K562 (cell line): ENCODE measurements around the gene GAB1. TPM values are rescaled to one million over a fixed set of nuclear protein-coding genes. Genes with fewer than 3 reads are reported as not detected.

Experiments
- ATAC-seq: fragments of 200-7000 bp; cut with Tn5 transposase; 3 replicates; pipeline ENCODE4 v1.9.1; 2020; ENCODE audit warnings: moderate library complexity
- BruUV-seq: library from RNA; stranded (reverse); fragments of 400-500 nt; replicated peaks from 2 replicates; lab custom pipeline; 2021; lab: Mats Ljungman, UMichigan
- CTCF ChIA-PET: fragments of 300-600 bp; formaldehyde crosslinking; extraction: SDS; loops from one replicate; lab custom pipeline; 2021; ENCODE audit warnings: low intra/inter-chr PET ratio; lab: Yijun Ruan, JAX
- POLR2A ChIA-PET: fragments of 300-600, 350-650 bp; sonication (Branson Sonifier 250); formaldehyde crosslinking; extraction: SDS; loops from one replicate; lab custom pipeline; 2021; ENCODE audit warnings: antibody characterized with exemption, inconsistent platforms; lab: Yijun Ruan, JAX
- DNase-seq, 4 experiments: peaks; one replicate each; pipeline versions ENCODE4 v3.0.0 to v3.0.0-alpha.2; 2011 to 2018; ENCODE audit warnings: low spot score in 3 of 4, mixed read lengths in 3 of 4; ENCODE audit errors: extremely low read depth in 1 of 4
- FAIRE-seq: peaks from 2 replicates; lab custom pipeline; 2011; peaks lifted over from hg19 to GRCh38; lab: Jason Lieb, UNC
- H2AFZ ChIP-seq: 2 replicates; pipeline ENCODE4 v1.6.0; 2011; ENCODE audit warnings: low read depth, low read length, control low read depth, inconsistent platforms
- H3K27ac ChIP-seq: fragments of 200-600 bp; 3 replicates; pipeline ENCODE4 v1.8.0; 2011; ENCODE audit warnings: low read depth, mild to moderate bottlenecking, control low read depth, inconsistent platforms, low read length, moderate library complexity, mixed read lengths; ENCODE audit errors: extremely low read depth
- H3K27me3 ChIP-seq, 2 experiments: fragments of 300-600 bp in 1 of 2; 2 replicates in 1 of 2; 3 replicates in 1 of 2; pipeline versions ENCODE4 v1.6.0 to v1.8.0; 2011; ENCODE audit warnings: inconsistent platforms in 2 of 2, low read length in 2 of 2, mild to moderate bottlenecking in 1 of 2, mixed read lengths in 1 of 2, moderate library complexity in 1 of 2; ENCODE audit not compliant: control insufficient read depth in 2 of 2, insufficient read depth in 2 of 2
- H3K36me3 ChIP-seq: fragments of 300-600 bp; 3 replicates; pipeline ENCODE4 v1.8.0; 2011; ENCODE audit warnings: mild to moderate bottlenecking, low read length, inconsistent platforms; ENCODE audit not compliant: control insufficient read depth, insufficient read depth
- H3K4me1 ChIP-seq, 2 experiments: fragments of 200-600 bp in 1 of 2; replicated peaks in 1 of 2; 2 replicates in 1 of 2; 3 replicates in 1 of 2; pipeline versions ENCODE4 v1.5.1 to v1.8.0; 2011; ENCODE audit warnings: inconsistent platforms in 2 of 2, low read length in 2 of 2, mild to moderate bottlenecking in 1 of 2, mixed read lengths in 1 of 2, moderate library complexity in 1 of 2; ENCODE audit not compliant: control insufficient read depth in 2 of 2, insufficient read depth in 2 of 2
- H3K4me2 ChIP-seq: 2 replicates; pipeline ENCODE4 v1.6.1; 2011; ENCODE audit warnings: low read length, control low read depth, inconsistent platforms, mixed read lengths; ENCODE audit not compliant: insufficient read depth
- H3K4me3 ChIP-seq: fragments of 200-600 bp; sonication (generic), shearing (Covaris generic); 2 replicates; pipeline ENCODE4 v1.5.1; 2016; ENCODE audit warnings: control low read depth, inconsistent platforms
- H3K79me2 ChIP-seq: fragments of 200-600 bp; 3 replicates; pipeline ENCODE4 v1.8.0; 2011; ENCODE audit warnings: low read length, inconsistent platforms; ENCODE audit not compliant: control insufficient read depth, insufficient read depth
- H3K9ac ChIP-seq, 2 experiments: 2 replicates each; pipeline versions ENCODE4 v1.6.0 to v1.6.1; 2011; ENCODE audit warnings: low read depth in 2 of 2, low read length in 2 of 2, control low read depth in 1 of 2, inconsistent platforms in 1 of 2, mild to moderate bottlenecking in 1 of 2, mixed read lengths in 1 of 2; ENCODE audit not compliant: insufficient read depth in 1 of 2
- H3K9me1 ChIP-seq: one replicate; pipeline ENCODE4 v1.6.0; 2011; ENCODE audit warnings: inconsistent platforms, mild to moderate bottlenecking, low read length, moderate library complexity; ENCODE audit not compliant: control insufficient read depth, insufficient read depth
- H3K9me3 ChIP-seq: replicated peaks from 2 replicates; pipeline ENCODE4 v1.5.1; 2011; ENCODE audit warnings: low read depth, low read length, inconsistent platforms; ENCODE audit not compliant: control insufficient read depth, insufficient read depth
- H4K20me1 ChIP-seq: replicated peaks from 2 replicates; pipeline ENCODE4 v1.6.1; 2011; ENCODE audit warnings: low read length, inconsistent platforms, mixed read lengths; ENCODE audit not compliant: control insufficient read depth, insufficient read depth
- KHSRP ChIP-seq: fragments of 450-650 bp; IDR thresholded peaks from 2 replicates; pipeline ENCODE4 v1.6.1; 2017
- MBD2 ChIP-seq: sonication (generic); IDR thresholded peaks from 2 replicates; pipeline ENCODE4 v1.6.1; 2016; ENCODE audit warnings: low read depth, borderline replicate concordance
- NBN ChIP-seq: fragments of 450-650 bp; IDR thresholded peaks from 2 replicates; pipeline ENCODE4 v1.6.1; 2016; ENCODE audit warnings: low read depth, mild to moderate bottlenecking
- NCOA1 ChIP-seq: fragments of 450-650 bp; IDR thresholded peaks from 2 replicates; pipeline ENCODE4 v1.6.1; 2016; ENCODE audit warnings: low read depth
- NFRKB ChIP-seq: fragments of 450-650 bp; IDR thresholded peaks from 2 replicates; pipeline ENCODE4 v1.6.1; 2016; ENCODE audit warnings: low read depth
- PATZ1 ChIP-seq: fragments of 250-450 bp; sonication (Bioruptor Pico); IDR thresholded peaks from 2 replicates; pipeline ENCODE4 v1.5.0; 2020; ENCODE audit warnings: mild to moderate bottlenecking, borderline replicate concordance
- PCBP2 ChIP-seq: fragments of 200-400 bp; formaldehyde crosslinking; IDR thresholded peaks from 2 replicates; pipeline ENCODE4 v1.6.1; 2018; ENCODE audit warnings: low read length, low read depth, mild to moderate bottlenecking, moderate library complexity; ENCODE audit not compliant: poor library complexity, severe bottlenecking
- PHF20 ChIP-seq: fragments of 450-650 bp; IDR thresholded peaks from 2 replicates; pipeline ENCODE4 v1.6.1; 2018; ENCODE audit not compliant: partially characterized antibody
- SIN3B ChIP-seq: fragments of 450-650 bp; IDR thresholded peaks from 2 replicates; pipeline ENCODE4 v1.6.1; 2017; ENCODE audit warnings: low read depth, mild to moderate bottlenecking, moderate library complexity
- SMAD2 ChIP-seq: fragments of 150-350 bp; IDR thresholded peaks from 2 replicates; pipeline ENCODE4 v1.6.1; 2014; ENCODE audit warnings: low read depth, mild to moderate bottlenecking, low read length
- SNIP1 ChIP-seq: fragments of 450-650 bp; IDR thresholded peaks from 2 replicates; pipeline ENCODE4 v1.7.1; 2017; ENCODE audit warnings: low read depth, mild to moderate bottlenecking
- STAT5A ChIP-seq: IDR thresholded peaks from 2 replicates; pipeline ENCODE4 v1.6.1; 2012; ENCODE audit warnings: low read length, inconsistent platforms, borderline replicate concordance
- U2AF1 ChIP-seq: fragments of 200-400 bp; formaldehyde crosslinking; optimal IDR thresholded peaks from 2 replicates; pipeline ENCODE3; 2017; ENCODE audit warnings: mild to moderate bottlenecking, low read depth, low read length, moderate library complexity
- UBTF ChIP-seq, 2 experiments: IDR thresholded peaks; 2 replicates each; pipeline ENCODE4 v1.6.1; 2012; ENCODE audit warnings: improper control_type of control experiment in 2 of 2, low read depth in 2 of 2, low read length in 2 of 2, borderline replicate concordance in 1 of 2
- ZNF24 ChIP-seq: fragments of 450-650 bp; IDR thresholded peaks from 2 replicates; pipeline ENCODE4 v1.6.1; 2016
- ZNF408 ChIP-seq: fragments of 250-450 bp; sonication (Bioruptor Pico); IDR thresholded peaks from 2 replicates; pipeline ENCODE4 v1.4.0; 2020; ENCODE audit warnings: low read depth, mild to moderate bottlenecking, moderate library complexity
- ZNF586 ChIP-seq: fragments of 450-650 bp; formaldehyde crosslinking; conservative IDR thresholded peaks from 2 replicates; pipeline ENCODE4 v1.4.0; 2020; ENCODE audit warnings: mild to moderate bottlenecking, moderate library complexity
- ZNF780A ChIP-seq: fragments of 250-450 bp; sonication (Bioruptor Pico); IDR thresholded peaks from 2 replicates; pipeline ENCODE4 v1.5.0; 2021; ENCODE audit warnings: mild to moderate bottlenecking
- WGBS: fragments of 100-300 bp; shearing (Covaris generic); methylation state at CpG from one replicate; pipeline ENCODE4 v1.1.6; 2016; ENCODE audit warnings: low coverage, mixed read lengths; ENCODE audit not compliant: insufficient coverage; ENCODE audit errors: missing lambda C conversion rate; 5-methylcytosine and 5-hydroxymethylcytosine counted together
- in situ Hi-C: fragments of 300-500 bp; cut with MboI; formaldehyde crosslinking; loops from 4 replicates; pipeline ENCODE4 v1.15.0; 2018; ENCODE audit warnings: inconsistent platforms, mixed read lengths
- intact Hi-C: fragments of 100-400 bp; cut with micrococcal nuclease; formaldehyde crosslinking; loops from 2 replicates; pipeline ENCODE4 v1.14.2; 2022
- polyA plus RNA-seq, 8 experiments: library from polyadenylated mRNA; depleted of rRNA in 4 of 8; stranded (reverse) in 5 of 8; unstranded in 3 of 8; fragments of >200 nt; fragmentation: Nextera tagmentation in 2 of 8; fragmentation: Illumina TruSeq in 1 of 8; extraction: Ambion mirVana in 2 of 8; extraction: Trizol in 1 of 8; gene quantifications; 2 replicates each; pipeline versions ENCODE4 v1.2.1 to v1.2.3, GENCODE V29; 2011 to 2014; ENCODE audit warnings: inconsistent platforms in 1 of 8, missing spikeins in 1 of 8
- total RNA-seq, 7 experiments: library from RNA; depleted of rRNA in 6 of 7; stranded (reverse); fragments of >200 nt in 6 of 7; fragmentation: Illumina TruSeq in 2 of 7; extraction: Trizol in 2 of 7; gene quantifications; 2 replicates each; pipeline versions ENCODE4 v1.2.1 to v1.2.3, GENCODE V29; 2011 to 2021; ENCODE audit warnings: low replicate concordance in 1 of 7

The GAB1 gene
- total and polyA plus RNA-seq, 9 of the 15 experiments (the other 6 are each of a cell fraction or from before 2014, with no cell fraction given), result 1.3 to 14.6 (median 7.5) TPM

- WGBS, result 3% methylated on average over 4 of the region's 4 CpGs
- H3K9ac ChIP-seq, result no peak overlapping the region
- TF ChIP-seq MBD2 (no peak), UBTF (IDR thresholded peaks at IDR 0.05; ENCODE audit: borderline replicate concordance in 1 of 2, low read depth in 2 of 2, low read length in 2 of 2) (no peak), KHSRP (no peak), ZNF780A (no peak), PCBP2 (no peak), NBN (no peak), U2AF1 (no peak), SMAD2 (no peak), NFRKB (no peak), PHF20 (no peak), ZNF408 (CRISPR knock-in tag) (no peak), NCOA1 (no peak), SIN3B (no peak), ZNF24 (no peak), PATZ1 (CRISPR knock-in tag) (no peak), ZNF586 (CRISPR knock-in tag) (no peak), SNIP1 (no peak), STAT5A (no peak)
- no peak for ATAC-seq
- no peak overlapping the region for H2AFZ ChIP-seq
- no peak for FAIRE-seq
- H3K9me3 ChIP-seq, result no peaks in the 10 kb centered on the region
- H3K27me3 ChIP-seq, result peaks cover 0 to 6% of the 10 kb centered on the region in 2 experiments; a peak in 2 of 5 replicates
- intact Hi-C loops (no loop called here), in situ Hi-C loops (no loop called here)
- H4K20me1 ChIP-seq, result no peaks in the 10 kb centered on the region
- POLR2A ChIA-PET, result no interaction called here
- no peak overlapping the region for H3K4me3 ChIP-seq
- no peak overlapping the region for H3K4me2 ChIP-seq
- no peaks in the 10 kb centered on the region; a peak in 1 of 5 replicates for H3K4me1 ChIP-seq
- H3K27ac ChIP-seq, result no peak overlapping the region
- BruUV-seq, result no TSS peak
- H3K36me3 ChIP-seq, result no peaks in the 10 kb centered on the region
- CTCF ChIA-PET, result no interaction called here
- no peak for DNase-seq
- no peaks in the 10 kb centered on the region for H3K79me2 ChIP-seq
- H3K9me1 ChIP-seq, result no peaks in the 10 kb centered on the region
These were observed 41.9 kb upstream of the GAB1 start for GRCh38 chr4:143294710-143295275.
